ENCODE results near the gene CATSPERD. TPM values are rescaled to one million over a fixed set of nuclear protein-coding genes. Genes with fewer than 3 reads are reported as not detected.

Gene CATSPERD
- total RNA-seq, 1 experiment from 2014 or later: not detected

- TF ChIP-seq EZH2 (IDR thresholded peaks at IDR 0.05; ENCODE audit: low read depth) (no peak), CTCF (conservative IDR thresholded peaks at IDR 0.05) (no peak)
- intact Hi-C loops (cut with micrococcal nuclease; ENCODE audit: unreplicated experiment): loop anchor here (2.0 kb wide), 2 partner anchors 58 to 110 kb away; partner anchors contain the start of genes DUS3L, SAFB and SAFB2
- peak within 1 kb of the TSS; percentile 85 for H3K4me2 ChIP-seq
- no peaks in the 10 kb centered on the region for H3K9me3 ChIP-seq (ENCODE audit: insufficient read depth, low read depth)
- no peaks in the 10 kb centered on the region for H3K27me3 ChIP-seq (ENCODE audit: insufficient read depth, low read depth)
- DNase-seq: peak; percentile 90 to 93
- no peaks in the 10 kb centered on the region for H3K36me3 ChIP-seq (ENCODE audit: low read depth)
- no peaks in the 10 kb centered on the region for H3K9me2 ChIP-seq (ENCODE audit: insufficient read depth)
- no peaks in the 10 kb centered on the region for H4K20me1 ChIP-seq (ENCODE audit: insufficient read depth)
- ChIA-PET CTCF (no interaction called here), POLR2A (ENCODE audit: unreplicated experiment) (interaction anchor here (0.7 kb wide), 1 partner anchor 354 kb away, joined by 3 read pairs; no protein-coding TSS in a partner anchor)
- BruUV-seq (replicated peaks): TSS peak; percentile 17
- H3K27ac ChIP-seq: 0 out of 2 replicates have a peak within 1 kb of the TSS, but pooled peaks have one; percentile 49
- H3K79me2 ChIP-seq (ENCODE audit: low read depth): peaks cover 9% of the 10 kb centered on the region
- peak within 1 kb of the TSS; percentile 91 for H2AFZ ChIP-seq
- H3K4me3 ChIP-seq: peak within 1 kb of the TSS; percentile 99
- no peaks in the 10 kb centered on the region for H3K4me1 ChIP-seq (replicated peaks; ENCODE audit: insufficient read depth)
- no peaks in the 10 kb centered on the region for H3F3A ChIP-seq (ENCODE audit: insufficient read depth, low read depth)
Measured at GRCh38 chr19:5680437-5681368, 39.7 kb upstream of the CATSPERD start, which contains the start of the genes HSD11B1L and MICOS13. Gene HSD11B1L (plus strand): TSS chr19:5681027. CDS start chr19:5684833, 3,806 bp downstream. Gene MICOS13 (minus strand): TSS chr19:5680516. CDS start chr19:5680486, 30 bp downstream.

GRCh38 chr19:5681391-5682106 lies 38.9 kb upstream of the CATSPERD start:
- Histone ChIP-seq H3K36me3 (ENCODE audit: low read depth) (no peaks in the 10 kb centered on the region), H4K20me1 (ENCODE audit: insufficient read depth) (no peaks in the 10 kb centered on the region), H2AFZ (no peak overlapping the region), H3K4me2 (peak overlapping the region; percentile 68), H3F3A (ENCODE audit: insufficient read depth, low read depth) (no peaks in the 10 kb centered on the region), H3K9me3 (ENCODE audit: insufficient read depth, low read depth) (no peaks in the 10 kb centered on the region), H3K4me1 (replicated peaks; ENCODE audit: insufficient read depth) (no peaks in the 10 kb centered on the region), H3K79me2 (ENCODE audit: low read depth) (peaks cover 9% of the 10 kb centered on the region), H3K27me3 (ENCODE audit: insufficient read depth, low read depth) (no peaks in the 10 kb centered on the region), H3K9me2 (ENCODE audit: insufficient read depth) (no peaks in the 10 kb centered on the region), H3K27ac (no peak overlapping the region), H3K4me3 (peak overlapping the region; percentile 99; the same call in 1 of the 2 replicates)
- no peak for DNase-seq
- CTCF ChIA-PET: no interaction called here
- intact Hi-C loops (cut with micrococcal nuclease; ENCODE audit: unreplicated experiment): loop anchor here (2.0 kb wide), 2 partner anchors 59 to 109 kb away; partner anchors contain the start of genes DUS3L, SAFB and SAFB2
- no TSS peak for BruUV-seq (replicated peaks)
- POLR2A ChIA-PET (ENCODE audit: unreplicated experiment): no interaction called here
- TF ChIP-seq EZH2 (IDR thresholded peaks at IDR 0.05; ENCODE audit: low read depth) (no peak), CTCF (conservative IDR thresholded peaks at IDR 0.05) (no peak)

DNA sequence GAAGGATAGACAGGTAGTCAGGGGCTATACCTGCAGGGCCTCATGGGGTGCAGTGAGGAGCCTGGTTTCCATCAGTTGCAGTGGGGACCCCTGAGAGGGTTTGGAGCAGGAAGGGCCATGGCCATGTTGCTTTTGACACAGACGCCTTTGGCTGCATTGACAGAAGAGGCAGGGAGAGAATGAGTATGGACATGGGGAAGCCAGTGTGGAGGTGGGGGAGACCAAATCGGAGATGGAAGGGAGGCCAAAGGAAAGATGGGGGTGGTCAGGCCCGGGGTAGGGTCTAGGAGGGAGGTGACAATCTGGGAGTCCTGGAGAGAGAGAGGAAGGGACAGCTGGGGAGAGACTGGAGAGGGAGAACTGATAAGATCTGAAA lies 38.3 kb upstream of the CATSPERD start:
- H3K9me3 ChIP-seq (ENCODE audit: insufficient read depth, low read depth): no peaks in the 10 kb centered on the region
- no peak overlapping the region for H3K27ac ChIP-seq
- no peaks in the 10 kb centered on the region for H3K27me3 ChIP-seq (ENCODE audit: insufficient read depth, low read depth)
- H3K4me2 ChIP-seq: no peak overlapping the region
- no peak for DNase-seq
- no peak overlapping the region for H3K4me3 ChIP-seq
- H3K36me3 ChIP-seq (ENCODE audit: low read depth): no peaks in the 10 kb centered on the region
- no peaks in the 10 kb centered on the region for H4K20me1 ChIP-seq (ENCODE audit: insufficient read depth)
- no TSS peak for BruUV-seq (replicated peaks)
- intact Hi-C loops (cut with micrococcal nuclease; ENCODE audit: unreplicated experiment): no loop called here
- CTCF ChIA-PET: interaction anchor here (0.6 kb wide), 1 partner anchor 122 kb away, joined by 3 read pairs; no protein-coding TSS in a partner anchor
- POLR2A ChIA-PET (ENCODE audit: unreplicated experiment): no interaction called here
- H2AFZ ChIP-seq: no peak overlapping the region
- H3K4me1 ChIP-seq (replicated peaks; ENCODE audit: insufficient read depth): no peaks in the 10 kb centered on the region
- no peaks in the 10 kb centered on the region for H3F3A ChIP-seq (ENCODE audit: insufficient read depth, low read depth)
- peaks cover 9% of the 10 kb centered on the region for H3K79me2 ChIP-seq (ENCODE audit: low read depth)
- TF ChIP-seq CTCF (conservative IDR thresholded peaks at IDR 0.05) (no peak), EZH2 (IDR thresholded peaks at IDR 0.05; ENCODE audit: low read depth) (no peak)
- no peaks in the 10 kb centered on the region for H3K9me2 ChIP-seq (ENCODE audit: insufficient read depth)
